H1 (cell line): ENCODE data around the gene CIB2. TPM values are rescaled to one million over a fixed set of nuclear protein-coding genes. Genes with fewer than 3 reads are reported as not detected.

Experiments
- CTCF ChIA-PET: fragments of 300-600 bp; sonication (Branson Sonifier 250); formaldehyde crosslinking; loops from one replicate; lab custom pipeline; 2021; ENCODE audit not compliant: partially characterized antibody; lab: Charles Lee
- POLR2A ChIA-PET: fragments of 300-600 bp; sonication (Branson Sonifier 250); formaldehyde crosslinking; loops from one replicate; lab custom pipeline; 2021; ENCODE audit warnings: inconsistent platforms; ENCODE audit not compliant: partially characterized antibody; lab: Charles Lee
- DNase-seq, 2 experiments: peaks; one replicate each; pipeline versions ENCODE4 v3.0.0 to v3.0.0-alpha.2; 2010 to 2022; ENCODE audit warnings: low spot score in 2 of 2, low read depth in 1 of 2, mixed read lengths in 1 of 2
- FAIRE-seq: peaks from 2 replicates; lab custom pipeline; 2011; peaks lifted over from hg19 to GRCh38; lab: Jason Lieb, UNC
- H2AFZ ChIP-seq: 2 replicates; pipeline ENCODE4 v1.8.1; 2012; ENCODE audit warnings: low read length, inconsistent platforms
- H2AK5ac ChIP-seq: 2 replicates; pipeline ENCODE4 v1.6.1; 2013; ENCODE audit warnings: low read depth, low read length
- H2BK120ac ChIP-seq: replicated peaks from 2 replicates; pipeline ENCODE3; 2013; ENCODE audit warnings: low read depth, low read length, inconsistent platforms
- H2BK12ac ChIP-seq: 2 replicates; pipeline ENCODE4 v1.6.1; 2013; ENCODE audit warnings: low read depth, low read length
- H2BK15ac ChIP-seq: 2 replicates; pipeline ENCODE4 v1.6.1; 2013; ENCODE audit warnings: low read length
- H2BK20ac ChIP-seq: 2 replicates; pipeline ENCODE4 v1.6.1; 2013; ENCODE audit warnings: low read length
- H2BK5ac ChIP-seq: 2 replicates; pipeline ENCODE4 v1.6.1; 2013; ENCODE audit warnings: low read depth, low read length
- H3K14ac ChIP-seq: 2 replicates; pipeline ENCODE4 v1.6.1; 2013; ENCODE audit warnings: inconsistent platforms; ENCODE audit not compliant: insufficient read length
- H3K18ac ChIP-seq: 2 replicates; pipeline ENCODE4 v1.6.1; 2013; ENCODE audit warnings: low read length; ENCODE audit errors: extremely low read depth
- H3K23ac ChIP-seq: 2 replicates; pipeline ENCODE4 v1.6.1; 2013; ENCODE audit warnings: inconsistent platforms; ENCODE audit not compliant: insufficient read length
- H3K23me2 ChIP-seq: 2 replicates; pipeline ENCODE4 v1.6.1; 2013; ENCODE audit warnings: low read depth, low read length
- H3K27ac ChIP-seq: 2 replicates; pipeline ENCODE4 v1.6.1; 2011; ENCODE audit warnings: low read depth, low read length, inconsistent platforms
- H3K27me3 ChIP-seq, 4 experiments: replicated peaks in 1 of 4; 1 replicate in 1 of 4; 2 replicates in 3 of 4; pipeline versions ENCODE4 v1.6.1 to v1.8.1; 2011 to 2013; ENCODE audit warnings: low read length in 3 of 4, mild to moderate bottlenecking in 3 of 4, inconsistent platforms in 2 of 4, mixed read lengths in 2 of 4, moderate library complexity in 1 of 4; ENCODE audit not compliant: control insufficient read depth in 3 of 4, insufficient read depth in 3 of 4; ENCODE audit errors: extremely low read depth in 1 of 4
- H3K36me3 ChIP-seq, 4 experiments: 2 replicates each; pipeline versions ENCODE4 v1.6.1 to v1.8.1; 2011 to 2013; ENCODE audit warnings: mild to moderate bottlenecking in 4 of 4, low read length in 3 of 4, moderate library complexity in 2 of 4, control low read depth in 1 of 4, inconsistent platforms in 1 of 4; ENCODE audit not compliant: insufficient read depth in 4 of 4, control insufficient read depth in 2 of 4
- H3K4ac ChIP-seq: replicated peaks from 2 replicates; pipeline ENCODE3; 2013; ENCODE audit warnings: low read length, low read depth, mixed read lengths, inconsistent platforms; ENCODE audit not compliant: insufficient read length
- H3K4me1 ChIP-seq, 4 experiments: replicated peaks in 1 of 4; 1 replicate in 1 of 4; 2 replicates in 3 of 4; pipeline versions ENCODE4 v1.6.1 to v1.8.1; 2011 to 2013; ENCODE audit warnings: low read length in 3 of 4, inconsistent platforms in 2 of 4, mixed read lengths in 1 of 4; ENCODE audit not compliant: insufficient read depth in 4 of 4, control insufficient read depth in 3 of 4
- H3K4me2 ChIP-seq, 2 experiments: 2 replicates each; pipeline versions ENCODE4 v1.6.1 to v1.8.1; 2011 to 2013; ENCODE audit warnings: low read depth in 2 of 2, low read length in 2 of 2, control low read depth in 1 of 2, inconsistent platforms in 1 of 2, mild to moderate bottlenecking in 1 of 2; ENCODE audit not compliant: insufficient read depth in 1 of 2
- H3K4me3 ChIP-seq, 4 experiments: fragments of 200-600, 300-600 bp in 1 of 4; sonication (generic), shearing (Covaris generic), sonication (Bioruptor Twin) in 1 of 4; 2 replicates each; pipeline versions ENCODE4 v1.5.1 to v1.8.1; 2011 to 2016; ENCODE audit warnings: low read length in 4 of 4, low read depth in 3 of 4, control low read depth in 2 of 4, inconsistent platforms in 2 of 4, mild to moderate bottlenecking in 2 of 4, mixed read lengths in 1 of 4, moderate library complexity in 1 of 4; ENCODE audit not compliant: insufficient read depth in 2 of 4; ENCODE audit errors: extremely low read depth in 1 of 4
- H3K56ac ChIP-seq: replicated peaks from 2 replicates; pipeline ENCODE3; 2013; ENCODE audit warnings: low read depth, mild to moderate bottlenecking, mixed read lengths, low read length, inconsistent platforms; ENCODE audit not compliant: insufficient read length
- H3K79me1 ChIP-seq: 2 replicates; pipeline ENCODE4 v1.6.1; 2013; ENCODE audit warnings: low read depth, low read length, control low read depth
- H3K79me2 ChIP-seq, 2 experiments: 2 replicates each; pipeline versions ENCODE4 v1.6.1 to v1.8.1; 2012 to 2013; ENCODE audit warnings: low read length in 2 of 2, mild to moderate bottlenecking in 2 of 2, inconsistent platforms in 1 of 2; ENCODE audit not compliant: insufficient read depth in 2 of 2, control insufficient read depth in 1 of 2
- H3K9ac ChIP-seq, 4 experiments: replicated peaks in 1 of 4; 1 replicate in 1 of 4; 2 replicates in 3 of 4; pipeline versions ENCODE4 v1.6.1 to v1.8.1; 2011 to 2013; ENCODE audit warnings: low read depth in 3 of 4, low read length in 3 of 4, control low read depth in 2 of 4, mild to moderate bottlenecking in 2 of 4, moderate library complexity in 2 of 4, inconsistent platforms in 1 of 4; ENCODE audit errors: extremely low read depth in 1 of 4
- H3K9me3 ChIP-seq, 2 experiments: 2 replicates each; pipeline versions ENCODE4 v1.6.1 to v1.8.1; 2012 to 2013; ENCODE audit warnings: mild to moderate bottlenecking in 2 of 2, moderate library complexity in 2 of 2, control low read depth in 1 of 2, inconsistent platforms in 1 of 2, low read depth in 1 of 2, low read length in 1 of 2, mixed read lengths in 1 of 2; ENCODE audit not compliant: insufficient read depth in 2 of 2
- H4K20me1 ChIP-seq, 2 experiments: replicated peaks in 1 of 2; 2 replicates each; pipeline versions ENCODE3 to v1.8.1; 2011 to 2013; ENCODE audit warnings: inconsistent platforms in 2 of 2, low read length in 2 of 2, mild to moderate bottlenecking in 1 of 2; ENCODE audit not compliant: insufficient read depth in 2 of 2, control insufficient read depth in 1 of 2
- H4K5ac ChIP-seq: 2 replicates; pipeline ENCODE4 v1.6.1; 2013; ENCODE audit warnings: low read length, low read depth, mixed read lengths, inconsistent platforms; ENCODE audit not compliant: insufficient read length
- H4K8ac ChIP-seq: 2 replicates; pipeline ENCODE4 v1.8.0; 2013; ENCODE audit warnings: mild to moderate bottlenecking, moderate library complexity, low read length, inconsistent platforms; ENCODE audit not compliant: insufficient read depth; ENCODE audit errors: extremely low read depth
- H4K91ac ChIP-seq: replicated peaks from 2 replicates; pipeline ENCODE3; 2013; ENCODE audit warnings: low read length, mixed read lengths, inconsistent platforms; ENCODE audit not compliant: insufficient read length
- BACH1 ChIP-seq: IDR thresholded peaks from 2 replicates; pipeline ENCODE4 v1.6.1; 2012; ENCODE audit warnings: low read length, improper control_type of control experiment
- CBX5 ChIP-seq: fragments of 300-800, 300-1000 bp; sonication (generic); IDR thresholded peaks from 2 replicates; pipeline ENCODE4 v1.7.1; 2016; ENCODE audit warnings: antibody characterized with exemption, low read length, low read depth
- GTF2F1 ChIP-seq: IDR thresholded peaks from 2 replicates; pipeline ENCODE4 v1.6.1; 2012; ENCODE audit warnings: low read depth, low read length, improper control_type of control experiment, borderline replicate concordance
- JUN ChIP-seq: IDR thresholded peaks from 2 replicates; pipeline ENCODE4 v1.6.1; 2011; ENCODE audit warnings: low read depth, mild to moderate bottlenecking, improper control_type of control experiment, low read length
- JUND ChIP-seq: IDR thresholded peaks from 2 replicates; pipeline ENCODE4 v1.6.1; 2011; ENCODE audit warnings: mild to moderate bottlenecking, improper control_type of control experiment, low read length
- RNF2 ChIP-seq: fragments of 200-900, 300-1000 bp; sonication (generic); IDR thresholded peaks from 2 replicates; pipeline ENCODE4 v1.7.1; 2016; ENCODE audit warnings: borderline replicate concordance, low read depth, mild to moderate bottlenecking, antibody characterized with exemption, low read length; ENCODE audit not compliant: poor library complexity, severe bottlenecking; ENCODE audit errors: missing control alignments
- RXRA ChIP-seq: IDR thresholded peaks from 2 replicates; pipeline ENCODE4 v1.6.1; 2011; ENCODE audit warnings: low read depth, mild to moderate bottlenecking, low read length, moderate library complexity; ENCODE audit not compliant: insufficient read depth
- SIX5 ChIP-seq: IDR thresholded peaks from 2 replicates; pipeline ENCODE4 v1.6.1; 2011; ENCODE audit warnings: mild to moderate bottlenecking, low read depth, low read length
- TAF1 ChIP-seq: IDR thresholded peaks from 2 replicates; pipeline ENCODE4 v1.6.1; 2011; ENCODE audit warnings: mild to moderate bottlenecking, low read depth, low read length
- WGBS, 2 experiments: shearing (Covaris generic) in 1 of 2; methylation state at CpG; one replicate each; pipeline versions ENCODE4 v1.1.6 to v1.1.7; 2013 to 2015; ENCODE audit warnings: low lambda C conversion rate in 2 of 2, mixed read lengths in 2 of 2, inconsistent platforms in 1 of 2, low coverage in 1 of 2, missing lambda C conversion rate in 1 of 2; ENCODE audit not compliant: insufficient replicate concordance in 2 of 2, insufficient coverage in 1 of 2, insufficient read length in 1 of 2; ENCODE audit errors: extremely low coverage in 1 of 2, missing lambda C conversion rate in 1 of 2; 5-methylcytosine and 5-hydroxymethylcytosine counted together
- polyA plus RNA-seq, 7 experiments: library from polyadenylated mRNA; depleted of rRNA in 3 of 7; stranded (reverse) in 5 of 7; unstranded in 2 of 7; fragments of >200 nt in 5 of 7; fragments of 200-250 nt in 2 of 7; gene quantifications; 1 replicate in 5 of 7; 2 replicates in 1 of 7; 4 replicates in 1 of 7; pipeline versions ENCODE4 v1.2.1 to v1.2.3, GENCODE V29; 2011 to 2013; ENCODE audit warnings: missing spikeins in 2 of 7, mixed read lengths in 2 of 7
- total RNA-seq: library from RNA; stranded (reverse); fragmentation: NEBNext Ultra II Directional; extraction: Animal tissue kit (Norgen Biotek cat#: 25700); gene quantifications from 2 replicates; pipeline ENCODE4 v1.2.1, GENCODE V29; 2021
- TF ChIP-seq, protein P1 (sequence below): IDR thresholded peaks from 2 replicates; pipeline ENCODE4 v1.6.1; 2012; ENCODE audit warnings: low read length, inconsistent platforms

CIB2 gene
- total and polyA plus RNA-seq, 2 of the 8 experiments (the other 6 are each of a cell fraction or from before 2014, with no cell fraction given), result 41.5 to 45.8 TPM

DNA sequence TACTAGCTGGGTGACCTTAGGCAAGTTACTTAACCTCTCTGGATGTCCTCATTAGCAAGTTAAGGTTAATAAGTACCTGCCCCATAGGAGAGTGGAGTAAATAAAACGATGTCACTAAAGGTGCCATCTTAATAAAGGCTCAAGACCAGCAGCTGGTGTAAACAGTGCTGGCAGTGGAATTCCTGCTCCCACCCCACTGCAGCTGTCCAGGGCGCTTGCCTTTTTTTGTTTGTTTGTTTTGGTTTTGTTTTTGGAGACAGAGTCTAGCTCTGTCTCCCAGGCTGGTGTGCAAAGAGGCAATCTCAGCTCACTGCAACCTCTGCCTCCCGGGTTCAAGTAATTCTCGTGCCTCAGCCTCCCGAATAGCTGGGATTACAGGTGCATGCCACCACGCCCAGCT lies 46.8 kb upstream of the CIB2 start:
- CTCF ChIA-PET, result interaction anchor here (0.6 to 19.5 kb wide), 35 partner anchors 11 to 1423 kb away, joined by 3 to 285 read pairs (median 5); partner anchors contain the start of gene ACSBG1
- no peak overlapping the region for H4K5ac ChIP-seq
- H3K27me3 ChIP-seq, result no peaks in the 10 kb centered on the region
- H2AK5ac ChIP-seq, result no peak overlapping the region
- no peaks in the 10 kb centered on the region for H3K79me2 ChIP-seq
- no peak overlapping the region for H2BK20ac ChIP-seq
- H2AFZ ChIP-seq, result no peak overlapping the region
- WGBS, 2 experiments, result 91% methylated on average over 6 of the region's 6 CpGs; no CpG with 5 or more reads in 1 of the 2 experiments
- no peak overlapping the region for H3K27ac ChIP-seq
- no peaks in the 10 kb centered on the region for H3K23me2 ChIP-seq
- H2BK15ac ChIP-seq, result no peak overlapping the region
- H3K9me3 ChIP-seq, result no peaks in the 10 kb centered on the region
- H3K36me3 ChIP-seq, result no peaks in the 10 kb centered on the region
- no peak overlapping the region for H3K4ac ChIP-seq
- peaks cover 0 to 3% of the 10 kb centered on the region in 2 experiments for H4K20me1 ChIP-seq
- H3K18ac ChIP-seq, result no peak overlapping the region
- TF ChIP-seq JUN (no peak), GTF2F1 (no peak), TAF1 (no peak), SIX5 (no peak), RXRA (no peak), RNF2 (no peak), JUND (no peak), BACH1 (no peak), CBX5 (no peak)
- TF ChIP-seq, protein P1, sequence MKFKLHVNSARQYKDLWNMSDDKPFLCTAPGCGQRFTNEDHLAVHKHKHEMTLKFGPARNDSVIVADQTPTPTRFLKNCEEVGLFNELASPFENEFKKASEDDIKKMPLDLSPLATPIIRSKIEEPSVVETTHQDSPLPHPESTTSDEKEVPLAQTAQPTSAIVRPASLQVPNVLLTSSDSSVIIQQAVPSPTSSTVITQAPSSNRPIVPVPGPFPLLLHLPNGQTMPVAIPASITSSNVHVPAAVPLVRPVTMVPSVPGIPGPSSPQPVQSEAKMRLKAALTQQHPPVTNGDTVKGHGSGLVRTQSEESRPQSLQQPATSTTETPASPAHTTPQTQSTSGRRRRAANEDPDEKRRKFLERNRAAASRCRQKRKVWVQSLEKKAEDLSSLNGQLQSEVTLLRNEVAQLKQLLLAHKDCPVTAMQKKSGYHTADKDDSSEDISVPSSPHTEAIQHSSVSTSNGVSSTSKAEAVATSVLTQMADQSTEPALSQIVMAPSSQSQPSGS, result no peak
- no peaks in the 10 kb centered on the region for H3K4me1 ChIP-seq
- H3K79me1 ChIP-seq, result no peaks in the 10 kb centered on the region
- no peak overlapping the region for H4K91ac ChIP-seq
- no peak overlapping the region for H2BK12ac ChIP-seq
- no peak overlapping the region for H3K56ac ChIP-seq
- no peak overlapping the region for H3K4me2 ChIP-seq
- no peak for DNase-seq
- no peak overlapping the region for H3K14ac ChIP-seq
- no peak overlapping the region for H3K23ac ChIP-seq
- POLR2A ChIA-PET, result no interaction called here
- no peak overlapping the region for H3K9ac ChIP-seq
- no peak overlapping the region for H3K4me3 ChIP-seq
- no peak overlapping the region for H2BK120ac ChIP-seq
- no peak overlapping the region for H2BK5ac ChIP-seq
- no peak overlapping the region for H4K8ac ChIP-seq
- FAIRE-seq, result no peak
